Loucy (cell line): ENCODE measurements around the gene GRID2.
A peak's percentile ranks its signal among the peaks of the same experiment; 100 is the strongest.

Source experiments
- H2AFZ ChIP-seq: fragments of 200-600 bp; sonication (generic); 2 replicates; pipeline ENCODE4 v1.6.0; 2016; ENCODE audit warnings: antibody characterized with exemption, mild to moderate bottlenecking, low read length, moderate library complexity
- H3F3A ChIP-seq: fragments of 200-600 bp; 2 replicates; pipeline ENCODE4 v1.6.0; 2016; ENCODE audit warnings: antibody characterized with exemption, low read depth, mild to moderate bottlenecking
- H3K27me3 ChIP-seq: fragments of 200-600 bp; sonication (generic); 2 replicates; pipeline ENCODE4 v1.6.1; 2014; ENCODE audit warnings: low read length, mild to moderate bottlenecking; ENCODE audit not compliant: insufficient read depth, poor library complexity, severe bottlenecking
- H3K36me3 ChIP-seq: fragments of 200-600 bp; sonication (generic); 2 replicates; pipeline ENCODE4 v1.6.1; 2016; ENCODE audit warnings: low read length; ENCODE audit not compliant: insufficient read depth
- H3K4me1 ChIP-seq: fragments of 200-600 bp; sonication (generic); 2 replicates; pipeline ENCODE4 v1.5.1; 2014; ENCODE audit warnings: low read length, mild to moderate bottlenecking; ENCODE audit not compliant: insufficient read depth, poor library complexity, severe bottlenecking
- H3K4me2 ChIP-seq: fragments of 200-600 bp; sonication (generic); 2 replicates; pipeline ENCODE4 v1.6.0; 2014; ENCODE audit warnings: antibody characterized with exemption, low read length, low read depth, mild to moderate bottlenecking; ENCODE audit not compliant: poor library complexity, severe bottlenecking
- H3K4me3 ChIP-seq: fragments of 200-600 bp; sonication (generic); 2 replicates; pipeline ENCODE4 v1.5.1; 2014; ENCODE audit warnings: low read length, mild to moderate bottlenecking, mixed read lengths; ENCODE audit not compliant: poor library complexity, severe bottlenecking
- H3K79me2 ChIP-seq: fragments of 200-600 bp; sonication (generic); 2 replicates; pipeline ENCODE4 v1.6.1; 2014; ENCODE audit warnings: low read length; ENCODE audit not compliant: insufficient read depth
- H3K9ac ChIP-seq: fragments of 200-600 bp; sonication (generic); 2 replicates; pipeline ENCODE4 v1.6.0; 2014; ENCODE audit warnings: mild to moderate bottlenecking, low read depth, low read length, moderate library complexity; ENCODE audit not compliant: poor library complexity, severe bottlenecking
- H3K9me2 ChIP-seq: fragments of 200-600 bp; sonication (generic); replicated peaks from 2 replicates; pipeline ENCODE4 v1.6.1; 2016; ENCODE audit warnings: low read depth, low read length, mixed read lengths
- H3K9me3 ChIP-seq: fragments of 200-600 bp; sonication (generic); 2 replicates; pipeline ENCODE4 v1.6.1; 2014; ENCODE audit warnings: mild to moderate bottlenecking, antibody characterized with exemption, low read length, low read depth; ENCODE audit not compliant: insufficient read depth
- H4K20me1 ChIP-seq: fragments of 200-600 bp; sonication (generic); 2 replicates; pipeline ENCODE4 v1.6.0; 2014; ENCODE audit warnings: antibody characterized with exemption, low read length, mild to moderate bottlenecking; ENCODE audit not compliant: insufficient read depth, poor library complexity, severe bottlenecking
- EZH2phosphoT487 ChIP-seq: fragments of 200-600 bp; IDR thresholded peaks from 2 replicates; pipeline ENCODE4 v1.6.1; 2018; ENCODE audit warnings: antibody characterized with exemption, mild to moderate bottlenecking, moderate library complexity, borderline replicate concordance
- TF ChIP-seq, protein P1 (sequence below): fragments of 200-600 bp; sonication (generic); conservative IDR thresholded peaks from 2 replicates; pipeline ENCODE4 v1.5.1; 2014; ENCODE audit warnings: mild to moderate bottlenecking, antibody characterized with exemption, low read length

Gene GRID2

DNA sequence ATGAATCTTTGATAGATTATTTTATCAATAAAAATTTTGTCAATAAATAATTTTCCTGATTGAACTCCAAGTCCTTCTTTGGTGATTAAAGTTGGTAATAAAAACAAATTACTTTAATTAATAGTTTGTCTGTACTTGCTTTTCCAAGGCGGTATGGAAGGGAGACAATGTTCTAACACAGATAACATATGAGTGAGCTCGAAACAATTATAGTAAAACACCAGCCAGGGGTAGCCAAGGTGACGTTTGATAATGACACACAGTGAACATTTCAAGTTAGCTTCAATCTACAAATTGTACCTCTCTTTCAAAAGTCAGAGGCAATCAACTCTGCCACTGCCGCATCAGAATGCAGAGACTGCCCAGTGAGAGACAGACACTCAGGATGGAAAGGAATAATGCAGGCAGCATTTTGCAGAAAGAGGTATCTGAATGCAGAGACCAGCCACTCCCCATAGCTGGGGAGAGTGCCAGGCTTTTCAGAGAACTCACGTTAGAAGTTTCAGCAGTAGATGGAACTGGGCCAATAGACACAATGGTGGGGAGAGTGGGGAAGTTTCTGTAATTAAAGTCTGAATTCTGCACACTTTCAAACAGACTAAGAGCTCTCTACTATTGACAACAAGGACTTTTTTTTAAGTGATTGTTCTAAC lies 1506.7 kb downstream of the GRID2 start:
- Histone ChIP-seq H3K9me3 (no peaks in the 10 kb centered on the region), H3K79me2 (no peaks in the 10 kb centered on the region), H3K4me1 (no peaks in the 10 kb centered on the region), H3K9ac (no peak overlapping the region), H3K27me3 (no peaks in the 10 kb centered on the region), H4K20me1 (no peaks in the 10 kb centered on the region), H3K4me2 (no peak overlapping the region), H3K4me3 (no peak overlapping the region), H2AFZ (no peak overlapping the region), H3K36me3 (no peaks in the 10 kb centered on the region), H3K9me2 (no peaks in the 10 kb centered on the region), H3F3A (no peaks in the 10 kb centered on the region)
- no peak for TF ChIP-seq EZH2phosphoT487
- TF ChIP-seq, protein P1, sequence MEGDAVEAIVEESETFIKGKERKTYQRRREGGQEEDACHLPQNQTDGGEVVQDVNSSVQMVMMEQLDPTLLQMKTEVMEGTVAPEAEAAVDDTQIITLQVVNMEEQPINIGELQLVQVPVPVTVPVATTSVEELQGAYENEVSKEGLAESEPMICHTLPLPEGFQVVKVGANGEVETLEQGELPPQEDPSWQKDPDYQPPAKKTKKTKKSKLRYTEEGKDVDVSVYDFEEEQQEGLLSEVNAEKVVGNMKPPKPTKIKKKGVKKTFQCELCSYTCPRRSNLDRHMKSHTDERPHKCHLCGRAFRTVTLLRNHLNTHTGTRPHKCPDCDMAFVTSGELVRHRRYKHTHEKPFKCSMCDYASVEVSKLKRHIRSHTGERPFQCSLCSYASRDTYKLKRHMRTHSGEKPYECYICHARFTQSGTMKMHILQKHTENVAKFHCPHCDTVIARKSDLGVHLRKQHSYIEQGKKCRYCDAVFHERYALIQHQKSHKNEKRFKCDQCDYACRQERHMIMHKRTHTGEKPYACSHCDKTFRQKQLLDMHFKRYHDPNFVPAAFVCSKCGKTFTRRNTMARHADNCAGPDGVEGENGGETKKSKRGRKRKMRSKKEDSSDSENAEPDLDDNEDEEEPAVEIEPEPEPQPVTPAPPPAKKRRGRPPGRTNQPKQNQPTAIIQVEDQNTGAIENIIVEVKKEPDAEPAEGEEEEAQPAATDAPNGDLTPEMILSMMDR, result no peak

DNA sequence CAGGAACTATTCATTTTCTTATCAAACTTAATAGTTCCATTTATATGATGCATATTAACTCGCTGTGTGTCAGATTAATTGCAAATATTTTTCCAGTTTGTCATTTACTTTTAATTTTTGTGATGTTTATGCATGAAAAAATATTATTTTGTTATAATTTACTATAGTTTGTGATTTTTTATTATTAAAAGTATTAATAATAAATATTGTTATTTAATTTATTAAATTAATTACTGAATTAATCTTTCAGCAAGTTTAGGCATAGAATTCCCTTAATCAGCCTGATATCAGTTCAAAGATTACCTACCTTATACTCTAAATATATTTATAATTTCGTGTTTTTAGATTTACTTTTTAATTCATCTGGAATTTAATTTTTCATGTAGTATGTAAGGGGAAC lies 1509.3 kb downstream of the GRID2 start:
- Histone ChIP-seq H3K79me2 (no peaks in the 10 kb centered on the region), H3F3A (no peaks in the 10 kb centered on the region), H3K4me2 (no peak overlapping the region), H3K36me3 (no peaks in the 10 kb centered on the region), H3K9me2 (no peaks in the 10 kb centered on the region), H3K9ac (no peak overlapping the region), H3K4me1 (no peaks in the 10 kb centered on the region), H2AFZ (no peak overlapping the region), H3K9me3 (no peaks in the 10 kb centered on the region), H3K27me3 (no peaks in the 10 kb centered on the region), H4K20me1 (no peaks in the 10 kb centered on the region), H3K4me3 (no peak overlapping the region)
- TF ChIP-seq, protein P1, result no peak
- no peak for TF ChIP-seq EZH2phosphoT487

DNA sequence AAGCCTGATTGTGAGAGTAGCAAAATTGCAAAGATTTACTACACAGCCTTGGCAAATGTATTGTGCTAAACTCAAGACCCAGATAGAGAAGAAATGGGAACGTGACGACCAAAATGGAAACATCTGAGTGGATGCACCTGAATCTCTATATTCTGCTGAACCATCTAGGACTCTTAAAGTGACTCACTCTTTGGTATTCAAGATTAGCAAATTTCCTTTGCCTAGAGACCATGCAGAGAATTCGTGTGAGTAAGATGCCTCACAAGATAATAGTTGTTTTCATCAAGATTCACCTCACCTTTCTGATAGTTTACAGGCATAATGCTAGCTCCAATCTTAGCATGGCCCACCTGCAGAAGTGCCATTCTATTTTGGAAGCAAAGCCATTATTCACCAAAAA lies 1510.4 kb downstream of the GRID2 start:
- no peak overlapping the region for H3K9ac ChIP-seq
- no peaks in the 10 kb centered on the region for H3K9me2 ChIP-seq
- no peaks in the 10 kb centered on the region for H3K27me3 ChIP-seq
- H3K9me3 ChIP-seq, result no peaks in the 10 kb centered on the region
- no peaks in the 10 kb centered on the region for H3K79me2 ChIP-seq
- H4K20me1 ChIP-seq, result no peaks in the 10 kb centered on the region
- H3K4me3 ChIP-seq, result no peak overlapping the region
- H3F3A ChIP-seq, result no peaks in the 10 kb centered on the region
- no peaks in the 10 kb centered on the region for H3K36me3 ChIP-seq
- H3K4me2 ChIP-seq, result no peak overlapping the region
- TF ChIP-seq, protein P1, result no peak
- TF ChIP-seq EZH2phosphoT487, result no peak
- peak overlapping the region; percentile 21; the same call in 1 of the 2 replicates for H2AFZ ChIP-seq
- no peaks in the 10 kb centered on the region for H3K4me1 ChIP-seq
